ENCODE data around the gene AP4M1.
"Not testable (repeated sequence)": the region's sequence is repeated elsewhere in the genome, so short reads cannot be mapped to it uniquely, and the experiment has no call there.

AP4M1 gene

GRCh38 chr7:100132697-100133151 is 31.3 kb downstream of the AP4M1 start:
- DNase-seq (ENCODE audit: low spot score): peak; percentile 78
- peak; percentile 92 for TF ChIP-seq CTCF (IDR thresholded peaks at IDR 0.05; ENCODE audit: extremely low read depth, missing control alignments)

GRCh38 chr7:100137851-100138760 is 36.7 kb downstream of the AP4M1 start:
- TF ChIP-seq CTCF (IDR thresholded peaks at IDR 0.05; ENCODE audit: extremely low read depth, missing control alignments): no peak
- DNase-seq (ENCODE audit: low spot score): no peak

- no peak for DNase-seq (ENCODE audit: low spot score)
- TF ChIP-seq CTCF (IDR thresholded peaks at IDR 0.05; ENCODE audit: extremely low read depth, missing control alignments): no peak
These were observed 40.1 kb downstream of the AP4M1 start for GRCh38 chr7:100141555-100141949.

- no peak for TF ChIP-seq CTCF (IDR thresholded peaks at IDR 0.05; ENCODE audit: extremely low read depth, missing control alignments)
These were observed 41.0 kb downstream of the AP4M1 start for GRCh38 chr7:100142461-100142860.

GRCh38 chr7:100146350-100146749 is 44.9 kb downstream of the AP4M1 start:
- not testable (repeated sequence) for DNase-seq (ENCODE audit: low spot score)

More at GRCh38 chr7:100142461-100142860, 41.0 kb downstream of the AP4M1 start:
- DNase-seq (ENCODE audit: low spot score): no peak

GRCh38 chr7:100147278-100147677 is 45.8 kb downstream of the AP4M1 start:
- DNase-seq (ENCODE audit: low spot score): no peak
- no peak for TF ChIP-seq CTCF (IDR thresholded peaks at IDR 0.05; ENCODE audit: extremely low read depth, missing control alignments)

GRCh38 chr7:100148225-100148558 is 46.7 kb downstream of the AP4M1 start:
- TF ChIP-seq CTCF (IDR thresholded peaks at IDR 0.05; ENCODE audit: extremely low read depth, missing control alignments): no peak
- DNase-seq (ENCODE audit: low spot score): no peak

Data from GM20000 (cell line).